SK-N-SH treated with all-trans-retinoic acid at 6 μM for 48 hours (cell line): Measurements from ENCODE around the gene SEC14L2.

Source experiments
- BACH2 ChIP-seq: fragments of 250-450 bp; sonication (Bioruptor Pico); IDR thresholded peaks from 2 replicates; pipeline ENCODE4 v1.9.0; 2021; ENCODE audit warnings: mild to moderate bottlenecking, borderline replicate concordance
- CREB5 ChIP-seq: fragments of 250-450 bp; sonication (Bioruptor Pico); IDR thresholded peaks from 2 replicates; pipeline ENCODE4 v1.5.1; 2020; ENCODE audit warnings: low read depth, mild to moderate bottlenecking, moderate library complexity
- CSRNP3 ChIP-seq: fragments of 250-450 bp; sonication (Bioruptor Pico); IDR thresholded peaks from 2 replicates; pipeline ENCODE4 v1.5.1; 2021; ENCODE audit warnings: mild to moderate bottlenecking, moderate library complexity
- GLIS3 ChIP-seq: fragments of 250-450 bp; sonication (Bioruptor Pico); IDR thresholded peaks from 2 replicates; pipeline ENCODE4 v1.5.0; 2020; ENCODE audit warnings: mild to moderate bottlenecking, moderate library complexity
- ISL1 ChIP-seq: fragments of 250-450 bp; sonication (Bioruptor Pico); IDR thresholded peaks from 2 replicates; pipeline ENCODE4 v2.1.2; 2022; ENCODE audit warnings: mild to moderate bottlenecking, moderate library complexity
- PPARA ChIP-seq: fragments of 250-450 bp; sonication (Bioruptor Pico); IDR thresholded peaks from 2 replicates; pipeline ENCODE4 v1.5.0; 2020; ENCODE audit warnings: mild to moderate bottlenecking, borderline replicate concordance
- RARB ChIP-seq: fragments of 250-450 bp; sonication (Bioruptor Pico); IDR thresholded peaks from 2 replicates; pipeline ENCODE4 v1.8.0; 2021; ENCODE audit warnings: mild to moderate bottlenecking, moderate library complexity
- ZC3H10 ChIP-seq: fragments of 250-450 bp; sonication (Bioruptor Pico); IDR thresholded peaks from 2 replicates; pipeline ENCODE4 v1.5.1; 2021; ENCODE audit warnings: mild to moderate bottlenecking, moderate library complexity
- ZFP3 ChIP-seq: fragments of 250-450 bp; sonication (Bioruptor Pico); IDR thresholded peaks from 2 replicates; pipeline ENCODE4 v1.5.0; 2020; ENCODE audit warnings: mild to moderate bottlenecking, moderate library complexity
- ZFP30 ChIP-seq: fragments of 450-650 bp; formaldehyde crosslinking; IDR thresholded peaks from 2 replicates; pipeline ENCODE4 v1.5.0; 2022; ENCODE audit warnings: mild to moderate bottlenecking, moderate library complexity
- ZNF565 ChIP-seq: fragments of 450-650 bp; formaldehyde crosslinking; conservative IDR thresholded peaks from 2 replicates; pipeline ENCODE4 v1.5.0; 2020; ENCODE audit warnings: low read depth, mild to moderate bottlenecking, moderate library complexity
- TF ChIP-seq, protein P1 (sequence below): fragments of 250-450 bp; sonication (Bioruptor Pico); IDR thresholded peaks from 2 replicates; pipeline ENCODE4 v1.8.0; 2020; ENCODE audit warnings: mild to moderate bottlenecking, moderate library complexity, borderline replicate concordance
- TF ChIP-seq, protein P2 (sequence below): fragments of 250-450 bp; sonication (Bioruptor Pico); IDR thresholded peaks from 2 replicates; pipeline ENCODE4 v1.5.0; 2020; ENCODE audit warnings: mild to moderate bottlenecking, moderate library complexity

DNA sequence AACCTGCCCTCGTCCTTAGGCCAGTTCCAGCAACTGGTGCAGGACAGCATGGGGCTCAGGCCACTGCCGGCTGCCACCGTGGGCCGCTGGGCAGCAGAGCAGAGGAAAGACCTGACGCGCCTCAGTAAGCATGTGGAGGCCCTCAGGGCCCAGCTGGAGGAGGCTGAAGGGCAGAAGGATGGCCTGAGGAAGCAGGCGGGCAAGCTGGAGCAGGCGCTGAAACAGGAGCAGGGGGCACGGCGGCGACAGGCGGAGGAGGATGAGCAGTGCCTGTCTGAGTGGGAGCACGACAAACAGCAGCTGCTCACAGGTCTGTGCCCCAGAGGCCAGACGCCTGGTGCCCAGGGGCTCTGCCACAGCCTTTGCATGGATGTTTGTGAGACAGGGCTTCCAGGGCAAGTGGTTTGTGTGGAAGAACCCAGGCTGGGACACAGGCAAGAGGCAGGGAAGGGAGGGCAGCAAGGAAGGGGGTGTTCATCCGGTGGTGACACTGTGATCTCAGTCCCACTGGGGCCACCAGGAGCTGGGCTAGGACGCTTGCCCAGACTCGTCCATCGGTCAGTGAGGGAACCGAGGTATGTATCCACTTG is 26.1 kb upstream of the SEC14L2 start:
- TF ChIP-seq ZFP30 (CRISPR knock-in tag), result no peak
- TF ChIP-seq, protein P1, sequence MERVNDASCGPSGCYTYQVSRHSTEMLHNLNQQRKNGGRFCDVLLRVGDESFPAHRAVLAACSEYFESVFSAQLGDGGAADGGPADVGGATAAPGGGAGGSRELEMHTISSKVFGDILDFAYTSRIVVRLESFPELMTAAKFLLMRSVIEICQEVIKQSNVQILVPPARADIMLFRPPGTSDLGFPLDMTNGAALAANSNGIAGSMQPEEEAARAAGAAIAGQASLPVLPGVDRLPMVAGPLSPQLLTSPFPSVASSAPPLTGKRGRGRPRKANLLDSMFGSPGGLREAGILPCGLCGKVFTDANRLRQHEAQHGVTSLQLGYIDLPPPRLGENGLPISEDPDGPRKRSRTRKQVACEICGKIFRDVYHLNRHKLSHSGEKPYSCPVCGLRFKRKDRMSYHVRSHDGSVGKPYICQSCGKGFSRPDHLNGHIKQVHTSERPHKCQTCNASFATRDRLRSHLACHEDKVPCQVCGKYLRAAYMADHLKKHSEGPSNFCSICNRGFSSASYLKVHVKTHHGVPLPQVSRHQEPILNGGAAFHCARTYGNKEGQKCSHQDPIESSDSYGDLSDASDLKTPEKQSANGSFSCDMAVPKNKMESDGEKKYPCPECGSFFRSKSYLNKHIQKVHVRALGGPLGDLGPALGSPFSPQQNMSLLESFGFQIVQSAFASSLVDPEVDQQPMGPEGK, result no peak
- no peak for TF ChIP-seq PPARA (CRISPR knock-in tag)
- TF ChIP-seq ZFP3 (CRISPR knock-in tag), result no peak
- no peak for TF ChIP-seq CSRNP3
- TF ChIP-seq GLIS3 (CRISPR knock-in tag), result no peak
- TF ChIP-seq BACH2 (CRISPR knock-in tag), result no peak
- no peak for TF ChIP-seq ISL1 (CRISPR knock-in tag)
- TF ChIP-seq RARB (CRISPR knock-in tag), result no peak
- TF ChIP-seq ZNF565 (CRISPR knock-in tag), result no peak
- TF ChIP-seq ZC3H10 (CRISPR knock-in tag), result no peak
- TF ChIP-seq, protein P2, sequence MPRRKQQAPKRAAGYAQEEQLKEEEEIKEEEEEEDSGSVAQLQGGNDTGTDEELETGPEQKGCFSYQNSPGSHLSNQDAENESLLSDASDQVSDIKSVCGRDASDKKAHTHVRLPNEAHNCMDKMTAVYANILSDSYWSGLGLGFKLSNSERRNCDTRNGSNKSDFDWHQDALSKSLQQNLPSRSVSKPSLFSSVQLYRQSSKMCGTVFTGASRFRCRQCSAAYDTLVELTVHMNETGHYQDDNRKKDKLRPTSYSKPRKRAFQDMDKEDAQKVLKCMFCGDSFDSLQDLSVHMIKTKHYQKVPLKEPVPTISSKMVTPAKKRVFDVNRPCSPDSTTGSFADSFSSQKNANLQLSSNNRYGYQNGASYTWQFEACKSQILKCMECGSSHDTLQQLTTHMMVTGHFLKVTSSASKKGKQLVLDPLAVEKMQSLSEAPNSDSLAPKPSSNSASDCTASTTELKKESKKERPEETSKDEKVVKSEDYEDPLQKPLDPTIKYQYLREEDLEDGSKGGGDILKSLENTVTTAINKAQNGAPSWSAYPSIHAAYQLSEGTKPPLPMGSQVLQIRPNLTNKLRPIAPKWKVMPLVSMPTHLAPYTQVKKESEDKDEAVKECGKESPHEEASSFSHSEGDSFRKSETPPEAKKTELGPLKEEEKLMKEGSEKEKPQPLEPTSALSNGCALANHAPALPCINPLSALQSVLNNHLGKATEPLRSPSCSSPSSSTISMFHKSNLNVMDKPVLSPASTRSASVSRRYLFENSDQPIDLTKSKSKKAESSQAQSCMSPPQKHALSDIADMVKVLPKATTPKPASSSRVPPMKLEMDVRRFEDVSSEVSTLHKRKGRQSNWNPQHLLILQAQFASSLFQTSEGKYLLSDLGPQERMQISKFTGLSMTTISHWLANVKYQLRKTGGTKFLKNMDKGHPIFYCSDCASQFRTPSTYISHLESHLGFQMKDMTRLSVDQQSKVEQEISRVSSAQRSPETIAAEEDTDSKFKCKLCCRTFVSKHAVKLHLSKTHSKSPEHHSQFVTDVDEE (CRISPR knock-in tag), result no peak
- no peak for TF ChIP-seq CREB5 (CRISPR knock-in tag)
